HepG2 (cell line): ENCODE measurements around the gene AGMO. TPM values are rescaled to one million over a fixed set of nuclear protein-coding genes. Genes with fewer than 3 reads are reported as not detected.

ENCODE experiments used
- ATAC-seq: fragments of 200-7000 bp; cut with Tn5 transposase; 3 replicates; pipeline ENCODE4 v1.9.1; 2020; ENCODE audit warnings: mild to moderate bottlenecking, moderate library complexity
- BruUV-seq: library from RNA; stranded (reverse); fragments of 400-500 nt; replicated peaks from 2 replicates; lab custom pipeline; 2021; lab: Mats Ljungman, UMichigan
- CTCF ChIA-PET: fragments of 300-600 bp; formaldehyde crosslinking; extraction: SDS; loops from one replicate; lab custom pipeline; 2021; ENCODE audit warnings: low total read pairs, inconsistent platforms, low intra/inter-chr PET ratio; lab: Yijun Ruan, JAX
- POLR2A ChIA-PET: fragments of 350-600 bp; sonication (Branson Sonifier 250); formaldehyde crosslinking; loops from one replicate; lab custom pipeline; 2020; ENCODE audit warnings: antibody characterized with exemption, inconsistent platforms; lab: Yijun Ruan, JAX
- DNase-seq: peaks from one replicate; pipeline ENCODE4 v3.0.0-alpha.2; 2015; ENCODE audit warnings: low spot score
- FAIRE-seq: peaks from 3 replicates; lab custom pipeline; 2011; peaks lifted over from hg19 to GRCh38; lab: Jason Lieb, UNC
- H2AFZ ChIP-seq: one replicate; pipeline ENCODE4 v1.6.1; 2011; ENCODE audit warnings: low read length, inconsistent platforms
- H3K27ac ChIP-seq: fragments of 300-600 bp; 3 replicates; pipeline ENCODE4 v1.8.0; 2011; ENCODE audit warnings: mixed run types, mild to moderate bottlenecking, mixed read lengths, low read length, inconsistent platforms; ENCODE audit not compliant: insufficient read depth; ENCODE audit errors: extremely low read length
- H3K27me3 ChIP-seq, 2 experiments: fragments of 200-600 bp in 1 of 2; 2 replicates in 1 of 2; 3 replicates in 1 of 2; pipeline versions ENCODE4 v1.6.0 to v1.8.0; 2011; ENCODE audit warnings: low read length in 2 of 2, mild to moderate bottlenecking in 2 of 2, moderate library complexity in 2 of 2, inconsistent platforms in 1 of 2; ENCODE audit not compliant: insufficient read depth in 2 of 2, control insufficient read depth in 1 of 2
- H3K36me3 ChIP-seq, 2 experiments: fragments of 200-600 bp in 1 of 2; replicated peaks in 1 of 2; 2 replicates in 1 of 2; 3 replicates in 1 of 2; pipeline versions ENCODE4 v1.5.1 to v1.8.0; 2011; ENCODE audit warnings: low read length in 2 of 2, inconsistent platforms in 1 of 2; ENCODE audit not compliant: insufficient read depth in 2 of 2, control insufficient read depth in 1 of 2
- H3K4me1 ChIP-seq: 2 replicates; pipeline ENCODE4 v1.5.1; 2012; ENCODE audit warnings: low read length, inconsistent platforms; ENCODE audit not compliant: insufficient read depth
- H3K4me2 ChIP-seq: 2 replicates; pipeline ENCODE4 v1.6.0; 2011; ENCODE audit warnings: low read depth, low read length, inconsistent platforms
- H3K4me3 ChIP-seq, 3 experiments: fragments of 200-600 bp in 1 of 3; sonication (generic), shearing (Covaris generic) in 1 of 3; replicated peaks in 1 of 3; 2 replicates each; pipeline ENCODE4 v1.5.1; 2011 to 2016; ENCODE audit warnings: low read length in 3 of 3, inconsistent platforms in 2 of 3, low read depth in 2 of 3, mild to moderate bottlenecking in 2 of 3, control low read depth in 1 of 3, mixed read lengths in 1 of 3; ENCODE audit not compliant: insufficient read depth in 1 of 3
- H3K79me2 ChIP-seq: one replicate; pipeline ENCODE4 v1.6.1; 2011; ENCODE audit warnings: low read length, inconsistent platforms; ENCODE audit not compliant: insufficient read depth
- H3K9ac ChIP-seq: 2 replicates; pipeline ENCODE4 v1.6.0; 2011; ENCODE audit warnings: mild to moderate bottlenecking, low read depth, low read length, inconsistent platforms; ENCODE audit not compliant: insufficient read depth
- H3K9me3 ChIP-seq: 2 replicates; pipeline ENCODE4 v1.5.1; 2012; ENCODE audit warnings: mild to moderate bottlenecking, low read length
- H4K20me1 ChIP-seq: 2 replicates; pipeline ENCODE4 v1.6.0; 2011; ENCODE audit warnings: inconsistent platforms, mild to moderate bottlenecking, low read length, moderate library complexity; ENCODE audit not compliant: insufficient read depth
- BRCA1 ChIP-seq: sonication (generic); formaldehyde crosslinking; IDR thresholded peaks from 2 replicates; pipeline ENCODE4 v1.4.0; 2020; ENCODE audit warnings: missing genetic modification reagents
- ELK4 ChIP-seq: sonication (generic); formaldehyde crosslinking; IDR thresholded peaks from 2 replicates; pipeline ENCODE4 v1.9.0; 2021; ENCODE audit warnings: missing genetic modification reagents, borderline replicate concordance
- FOXC1 ChIP-seq: sonication (generic); formaldehyde crosslinking; IDR thresholded peaks from 2 replicates; pipeline ENCODE4 v1.8.0; 2022; ENCODE audit warnings: mild to moderate bottlenecking, missing genetic modification reagents, borderline replicate concordance
- FOXM1 ChIP-seq: sonication (generic); formaldehyde crosslinking; IDR thresholded peaks from 2 replicates; pipeline ENCODE4 v1.5.0; 2020; ENCODE audit warnings: missing genetic modification reagents
- HES4 ChIP-seq: sonication (generic); formaldehyde crosslinking; IDR thresholded peaks from 2 replicates; pipeline ENCODE4 v1.9.0; 2021; ENCODE audit warnings: mild to moderate bottlenecking, missing genetic modification reagents, borderline replicate concordance
- HOXA9 ChIP-seq: sonication (generic); formaldehyde crosslinking; IDR thresholded peaks from 2 replicates; pipeline ENCODE4 v1.8.1; 2022; ENCODE audit warnings: missing genetic modification reagents, mild to moderate bottlenecking, moderate library complexity, borderline replicate concordance
- KDM6A ChIP-seq: IDR thresholded peaks from 2 replicates; pipeline ENCODE4 v1.6.1; 2016; ENCODE audit warnings: low read depth
- MATR3 ChIP-seq: sonication (generic); formaldehyde crosslinking; IDR thresholded peaks from 2 replicates; pipeline ENCODE4 v1.4.0; 2020; ENCODE audit warnings: missing genetic modification reagents
- MIER3 ChIP-seq: IDR thresholded peaks from 2 replicates; pipeline ENCODE4 v1.6.1; 2016; ENCODE audit warnings: missing compliant biosample characterization, borderline replicate concordance
- NFKB2 ChIP-seq: sonication (generic); formaldehyde crosslinking; IDR thresholded peaks from 2 replicates; pipeline ENCODE4 v1.4.0; 2020; ENCODE audit warnings: missing genetic modification reagents, borderline replicate concordance
- RAD51 ChIP-seq: fragments of 450-650 bp; IDR thresholded peaks from 2 replicates; pipeline ENCODE4 v1.6.1; 2016; ENCODE audit warnings: borderline replicate concordance
- SP5 ChIP-seq: IDR thresholded peaks from 2 replicates; pipeline ENCODE4 v1.6.1; 2016; ENCODE audit warnings: low read depth, borderline replicate concordance
- ZFAT ChIP-seq: sonication (generic); formaldehyde crosslinking; conservative IDR thresholded peaks from 2 replicates; pipeline ENCODE4 v1.8.1; 2023; ENCODE audit warnings: missing genetic modification reagents, inconsistent platforms
- WGBS: methylation state at CpG from one replicate; pipeline ENCODE4 v1.1.6; 2017; ENCODE audit warnings: low lambda C conversion rate; 5-methylcytosine and 5-hydroxymethylcytosine counted together
- in situ Hi-C: cut with HindIII; loops from 2 replicates; pipeline ENCODE4 v1.10.0; 2017; ENCODE audit warnings: low pct_unique_long_range_greater_than_20kb; ENCODE audit not compliant: extremely low pct_ligation_motif_present
- intact Hi-C: fragments of 100-400 bp; cut with micrococcal nuclease; formaldehyde crosslinking; loops from one replicate; pipeline ENCODE4 v1.10.0; 2022; ENCODE audit not compliant: unreplicated experiment
- polyA plus RNA-seq, 8 experiments: library from polyadenylated mRNA; depleted of rRNA in 3 of 8; stranded (reverse) in 7 of 8; unstranded in 1 of 8; fragments of >200 nt; fragmentation: Illumina TruSeq in 4 of 8; extraction: Trizol in 4 of 8; gene quantifications; 2 replicates each; pipeline versions ENCODE4 v1.2.1 to v1.2.3, GENCODE V29; 2011 to 2016; ENCODE audit warnings: low read depth in 4 of 8, missing spikeins in 1 of 8, mixed read lengths in 1 of 8; ENCODE audit not compliant: insufficient read depth in 1 of 8
- total RNA-seq, 5 experiments: library from RNA; depleted of rRNA; stranded (reverse); fragments of >200 nt; fragmentation: Illumina TruSeq; extraction: Trizol; gene quantifications; 2 replicates each; pipeline ENCODE4 v1.2.3, GENCODE V29; 2016; ENCODE audit warnings: low read depth in 1 of 5
- TF ChIP-seq, protein P1 (sequence below): sonication (generic); formaldehyde crosslinking; IDR thresholded peaks from 2 replicates; pipeline ENCODE4 v1.5.0; 2020; ENCODE audit warnings: mild to moderate bottlenecking, missing genetic modification reagents
- TF ChIP-seq, protein P2 (sequence below): IDR thresholded peaks from 2 replicates; pipeline ENCODE4 v1.6.1; 2016
- TF ChIP-seq, protein P3 (sequence below): sonication (generic); formaldehyde crosslinking; IDR thresholded peaks from 2 replicates; pipeline ENCODE4 v1.4.0; 2020; ENCODE audit warnings: missing genetic modification reagents

The AGMO gene
- total and polyA plus RNA-seq, 2 of the 13 experiments (the other 11 are each of a cell fraction or from before 2014, with no cell fraction given): 0.22 to 0.50 TPM

- Histone ChIP-seq H3K27me3 (no peaks in the 10 kb centered on the region), H3K4me2 (no peak overlapping the region), H3K79me2 (no peaks in the 10 kb centered on the region), H3K4me1 (no peaks in the 10 kb centered on the region), H3K9ac (no peak overlapping the region), H3K9me3 (peaks cover 46% of the 10 kb centered on the region), H3K27ac (no peak overlapping the region), H2AFZ (no peak overlapping the region), H3K36me3 (no peaks in the 10 kb centered on the region), H3K4me3 (no peak overlapping the region), H4K20me1 (no peaks in the 10 kb centered on the region)
- ATAC-seq (no peak), FAIRE-seq (no peak), DNase-seq (no peak)
- TF ChIP-seq ZFAT (CRISPR knock-in tag): no peak
- TF ChIP-seq KDM6A (CRISPR knock-in tag): no peak
- no peak for TF ChIP-seq SP5
- TF ChIP-seq, protein P1, sequence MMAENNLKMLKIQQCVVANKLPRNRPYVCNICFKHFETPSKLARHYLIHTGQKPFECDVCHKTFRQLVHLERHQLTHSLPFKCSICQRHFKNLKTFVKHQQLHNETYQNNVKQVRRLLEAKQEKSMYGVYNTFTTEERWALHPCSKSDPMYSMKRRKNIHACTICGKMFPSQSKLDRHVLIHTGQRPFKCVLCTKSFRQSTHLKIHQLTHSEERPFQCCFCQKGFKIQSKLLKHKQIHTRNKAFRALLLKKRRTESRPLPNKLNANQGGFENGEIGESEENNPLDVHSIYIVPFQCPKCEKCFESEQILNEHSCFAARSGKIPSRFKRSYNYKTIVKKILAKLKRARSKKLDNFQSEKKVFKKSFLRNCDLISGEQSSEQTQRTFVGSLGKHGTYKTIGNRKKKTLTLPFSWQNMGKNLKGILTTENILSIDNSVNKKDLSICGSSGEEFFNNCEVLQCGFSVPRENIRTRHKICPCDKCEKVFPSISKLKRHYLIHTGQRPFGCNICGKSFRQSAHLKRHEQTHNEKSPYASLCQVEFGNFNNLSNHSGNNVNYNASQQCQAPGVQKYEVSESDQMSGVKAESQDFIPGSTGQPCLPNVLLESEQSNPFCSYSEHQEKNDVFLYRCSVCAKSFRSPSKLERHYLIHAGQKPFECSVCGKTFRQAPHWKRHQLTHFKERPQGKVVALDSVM: no peak
- TF ChIP-seq, protein P2, sequence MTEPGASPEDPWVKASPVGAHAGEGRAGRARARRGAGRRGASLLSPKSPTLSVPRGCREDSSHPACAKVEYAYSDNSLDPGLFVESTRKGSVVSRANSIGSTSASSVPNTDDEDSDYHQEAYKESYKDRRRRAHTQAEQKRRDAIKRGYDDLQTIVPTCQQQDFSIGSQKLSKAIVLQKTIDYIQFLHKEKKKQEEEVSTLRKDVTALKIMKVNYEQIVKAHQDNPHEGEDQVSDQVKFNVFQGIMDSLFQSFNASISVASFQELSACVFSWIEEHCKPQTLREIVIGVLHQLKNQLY (CRISPR knock-in tag): no peak
- no peak for TF ChIP-seq ELK4 (CRISPR knock-in tag)
- no peak for TF ChIP-seq MIER3 (CRISPR knock-in tag)
- no peak for TF ChIP-seq FOXC1 (CRISPR knock-in tag)
- no peak for TF ChIP-seq NFKB2 (CRISPR knock-in tag)
- TF ChIP-seq, protein P3, sequence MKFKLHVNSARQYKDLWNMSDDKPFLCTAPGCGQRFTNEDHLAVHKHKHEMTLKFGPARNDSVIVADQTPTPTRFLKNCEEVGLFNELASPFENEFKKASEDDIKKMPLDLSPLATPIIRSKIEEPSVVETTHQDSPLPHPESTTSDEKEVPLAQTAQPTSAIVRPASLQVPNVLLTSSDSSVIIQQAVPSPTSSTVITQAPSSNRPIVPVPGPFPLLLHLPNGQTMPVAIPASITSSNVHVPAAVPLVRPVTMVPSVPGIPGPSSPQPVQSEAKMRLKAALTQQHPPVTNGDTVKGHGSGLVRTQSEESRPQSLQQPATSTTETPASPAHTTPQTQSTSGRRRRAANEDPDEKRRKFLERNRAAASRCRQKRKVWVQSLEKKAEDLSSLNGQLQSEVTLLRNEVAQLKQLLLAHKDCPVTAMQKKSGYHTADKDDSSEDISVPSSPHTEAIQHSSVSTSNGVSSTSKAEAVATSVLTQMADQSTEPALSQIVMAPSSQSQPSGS (CRISPR knock-in tag): no peak
- TF ChIP-seq FOXM1 (CRISPR knock-in tag): no peak
- no peak for TF ChIP-seq HOXA9 (CRISPR knock-in tag)
- TF ChIP-seq BRCA1 (CRISPR knock-in tag): no peak
- TF ChIP-seq MATR3 (CRISPR knock-in tag): no peak
- no peak for TF ChIP-seq HES4 (CRISPR knock-in tag)
- no peak for TF ChIP-seq RAD51
- WGBS: 48% methylated on average over 2 of the region's 2 CpGs
- POLR2A ChIA-PET: no interaction called here
- no TSS peak for BruUV-seq
- CTCF ChIA-PET: no interaction called here
- in situ Hi-C loops (no loop called here), intact Hi-C loops (no loop called here)
These were observed 357.4 kb downstream of the AGMO start for GRCh38 chr7:15204421-15204820.
